Fibroblast of pulmonary artery (primary cell): ENCODE measurements around the gene OR6C2.
"Not testable (repeated sequence)": the region's sequence is repeated elsewhere in the genome, so short reads cannot be mapped to it uniquely, and the experiment has no call there.

ENCODE experiments used
- DNase-seq: peaks from one replicate; pipeline ENCODE4 v3.0.0-alpha.2; 2010; ENCODE audit warnings: low read depth
- H3K4me3 ChIP-seq: replicated peaks from 2 replicates; pipeline ENCODE4 v1.5.1; 2011; ENCODE audit warnings: low read depth, mild to moderate bottlenecking, control low read depth, low read length, moderate library complexity
- TF ChIP-seq, protein P1 (sequence below): IDR thresholded peaks from 2 replicates; pipeline ENCODE4 v1.5.1; 2011; ENCODE audit warnings: mild to moderate bottlenecking, control low read depth, low read length, inconsistent platforms; ENCODE audit errors: missing control alignments

OR6C2 gene

DNA sequence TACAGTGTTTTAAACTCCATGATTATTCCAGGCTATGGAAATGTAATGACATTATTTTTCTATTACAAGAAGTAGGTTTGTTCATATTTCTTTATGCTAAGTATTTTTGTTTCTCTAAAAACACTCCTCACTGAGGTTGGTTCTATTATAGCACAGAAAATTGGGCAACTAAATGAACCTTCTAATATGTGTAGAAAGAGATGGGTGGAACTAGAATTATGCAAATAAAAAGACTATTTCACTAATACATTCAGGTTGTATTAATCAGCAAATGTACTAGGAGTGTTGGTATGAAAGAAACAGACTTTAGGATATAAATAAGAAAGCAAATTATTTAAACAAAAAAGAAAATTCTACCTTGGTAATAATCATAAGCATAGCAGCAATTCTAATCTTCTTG is 4.9 kb downstream of the OR6C2 start:
- no peak overlapping the region for H3K4me3 ChIP-seq
- TF ChIP-seq, protein P1, sequence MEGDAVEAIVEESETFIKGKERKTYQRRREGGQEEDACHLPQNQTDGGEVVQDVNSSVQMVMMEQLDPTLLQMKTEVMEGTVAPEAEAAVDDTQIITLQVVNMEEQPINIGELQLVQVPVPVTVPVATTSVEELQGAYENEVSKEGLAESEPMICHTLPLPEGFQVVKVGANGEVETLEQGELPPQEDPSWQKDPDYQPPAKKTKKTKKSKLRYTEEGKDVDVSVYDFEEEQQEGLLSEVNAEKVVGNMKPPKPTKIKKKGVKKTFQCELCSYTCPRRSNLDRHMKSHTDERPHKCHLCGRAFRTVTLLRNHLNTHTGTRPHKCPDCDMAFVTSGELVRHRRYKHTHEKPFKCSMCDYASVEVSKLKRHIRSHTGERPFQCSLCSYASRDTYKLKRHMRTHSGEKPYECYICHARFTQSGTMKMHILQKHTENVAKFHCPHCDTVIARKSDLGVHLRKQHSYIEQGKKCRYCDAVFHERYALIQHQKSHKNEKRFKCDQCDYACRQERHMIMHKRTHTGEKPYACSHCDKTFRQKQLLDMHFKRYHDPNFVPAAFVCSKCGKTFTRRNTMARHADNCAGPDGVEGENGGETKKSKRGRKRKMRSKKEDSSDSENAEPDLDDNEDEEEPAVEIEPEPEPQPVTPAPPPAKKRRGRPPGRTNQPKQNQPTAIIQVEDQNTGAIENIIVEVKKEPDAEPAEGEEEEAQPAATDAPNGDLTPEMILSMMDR: no peak
- DNase-seq: no peak

DNA sequence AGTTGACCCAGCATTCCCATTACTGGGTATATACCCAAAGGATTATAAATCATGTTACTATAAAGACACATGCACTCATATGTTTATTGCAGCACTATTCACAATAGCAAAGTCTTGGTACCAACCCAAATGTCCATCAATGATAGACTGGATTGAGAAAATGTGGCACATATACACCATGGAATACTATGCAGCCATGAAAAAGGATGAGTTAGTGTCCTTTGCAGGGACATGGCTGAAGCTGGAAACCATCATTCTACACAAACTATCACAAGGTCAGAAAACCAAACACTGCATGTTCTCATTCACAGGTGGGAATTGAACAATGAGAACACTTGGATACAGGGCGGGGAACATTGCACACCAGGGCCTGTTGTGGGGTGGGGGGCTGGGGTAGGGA is 21.1 kb downstream of the OR6C2 start:
- not testable (repeated sequence) for H3K4me3 ChIP-seq, DNase-seq

DNA sequence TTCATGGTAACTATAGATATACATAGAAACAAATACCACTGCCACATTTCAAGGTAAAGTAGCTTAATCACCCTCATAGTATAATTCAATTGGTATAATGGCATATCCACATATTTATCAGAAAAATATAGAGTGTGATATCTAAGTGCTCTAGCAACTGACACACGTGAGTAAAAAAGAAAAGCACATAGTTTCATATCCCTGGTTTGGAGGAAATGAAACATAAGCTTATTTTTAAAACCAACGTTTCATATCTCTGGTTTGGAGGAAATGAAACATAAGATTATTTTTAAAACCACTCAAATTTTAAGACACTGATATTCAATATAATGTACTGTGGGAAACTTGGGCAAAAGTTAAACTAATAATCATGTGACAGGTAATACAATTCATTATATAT is 24.0 kb downstream of the OR6C2 start:
- H3K4me3 ChIP-seq: no peak overlapping the region
- no peak for DNase-seq

DNA sequence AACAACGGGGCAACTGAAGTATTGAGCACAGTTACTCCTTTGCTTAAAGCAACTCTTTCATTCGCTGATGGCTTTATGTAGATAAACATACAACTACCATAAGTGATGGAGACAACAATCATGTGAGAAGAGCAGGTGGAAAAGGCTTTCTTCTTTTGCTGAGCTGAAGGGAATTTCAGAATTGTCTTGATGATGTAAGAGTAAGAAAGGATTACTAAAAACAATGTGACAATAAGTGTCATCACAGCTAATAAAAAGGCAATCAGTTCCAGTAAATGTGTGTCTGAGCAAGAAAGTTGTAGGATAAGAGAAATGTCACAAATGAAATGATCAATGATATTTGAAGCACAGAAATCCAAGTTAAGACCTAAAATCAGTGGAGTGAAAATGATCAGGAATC is 25.4 kb downstream of the OR6C2 start:
- no peak for DNase-seq
- TF ChIP-seq, protein P1: no peak
- H3K4me3 ChIP-seq: no peak overlapping the region

More for the DNA sequence above, 24.0 kb downstream of the OR6C2 start:
- TF ChIP-seq, protein P1: no peak

DNA sequence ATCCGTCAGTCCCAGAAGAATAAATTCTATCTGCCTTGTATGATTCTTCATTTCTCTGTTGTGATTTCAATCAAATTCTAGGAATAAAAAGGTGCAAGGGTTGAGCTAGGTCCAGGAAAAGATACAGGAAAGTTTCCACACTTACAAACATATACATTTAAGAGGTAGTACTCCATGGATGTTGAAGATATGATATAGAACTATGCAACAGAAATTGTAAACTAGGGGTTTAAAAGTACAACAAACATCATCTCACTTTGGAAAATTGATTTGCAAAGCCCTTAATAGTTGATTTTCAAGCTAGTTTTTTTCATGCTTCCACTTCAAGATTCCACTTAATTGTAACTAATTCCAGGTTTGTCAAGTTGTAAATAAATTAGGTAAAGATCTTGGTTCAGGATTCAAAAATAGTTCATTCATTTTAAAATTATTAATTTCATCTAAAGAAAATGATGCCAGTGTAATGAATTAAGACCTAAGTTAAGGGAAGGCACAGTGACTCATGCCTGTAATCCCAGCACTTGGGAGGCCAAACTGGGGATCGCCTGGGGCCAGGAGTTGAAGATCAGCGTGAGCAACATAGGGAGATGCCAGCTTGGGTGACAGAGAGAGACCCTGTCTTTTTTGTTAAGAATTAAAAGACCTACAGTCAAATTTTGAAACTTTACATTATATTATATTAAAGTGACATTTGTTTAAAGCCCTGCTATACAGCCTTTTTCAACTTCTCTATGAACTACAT is 26.4 kb downstream of the OR6C2 start, which contains the start of gene OR6C70:
OR6C70 (minus strand) TSS at position 51 of the 742 bp plus-strand sequence; CDS start at position 51, 0 bp downstream.
- H3K4me3 ChIP-seq: no peak within 1 kb of the TSS
- no peak for DNase-seq
- TF ChIP-seq, protein P1: no peak

DNA sequence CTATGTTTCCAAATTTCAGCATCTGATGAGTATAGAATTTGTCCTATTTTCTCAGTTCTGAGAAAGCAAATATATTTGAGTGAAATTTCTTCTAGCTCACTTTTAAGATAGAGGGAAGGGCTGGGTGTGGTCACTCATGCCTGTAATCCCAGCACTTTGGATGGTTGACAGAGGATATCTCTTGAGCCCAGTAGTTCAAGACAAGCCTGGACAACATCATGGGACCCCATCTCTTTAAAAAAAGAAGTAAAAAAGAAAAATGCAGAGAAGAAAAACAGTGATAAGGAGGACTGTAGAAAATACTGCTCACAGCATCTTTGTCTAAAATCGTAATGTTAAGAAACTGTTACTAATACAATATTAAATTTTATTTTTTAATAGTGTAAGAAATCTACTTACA is 28.4 kb downstream of the OR6C2 start:
- TF ChIP-seq, protein P1: no peak
- DNase-seq: no peak
- H3K4me3 ChIP-seq: no peak overlapping the region

DNA sequence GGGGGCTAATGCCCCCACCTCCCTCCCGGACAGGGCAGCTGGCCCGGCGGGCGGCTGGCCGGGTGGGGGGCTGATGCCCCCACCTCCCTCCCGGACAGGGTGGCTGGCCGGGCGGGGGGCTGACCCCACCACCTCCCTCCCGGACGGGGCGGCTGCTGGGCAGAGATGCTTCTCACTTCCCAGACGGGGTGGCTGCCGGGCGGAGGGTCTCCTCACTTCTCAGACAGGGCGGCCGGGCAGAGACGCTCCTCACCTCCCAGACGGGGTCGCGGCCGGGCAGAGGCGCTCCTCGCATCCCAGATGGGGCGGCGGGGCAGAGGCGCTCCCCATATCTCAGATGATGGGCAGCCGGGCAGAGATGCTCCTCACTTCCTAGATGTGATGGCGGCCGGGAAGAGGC is 35.3 kb downstream of the OR6C2 start:
- not testable (repeated sequence) for H3K4me3 ChIP-seq, DNase-seq

DNA sequence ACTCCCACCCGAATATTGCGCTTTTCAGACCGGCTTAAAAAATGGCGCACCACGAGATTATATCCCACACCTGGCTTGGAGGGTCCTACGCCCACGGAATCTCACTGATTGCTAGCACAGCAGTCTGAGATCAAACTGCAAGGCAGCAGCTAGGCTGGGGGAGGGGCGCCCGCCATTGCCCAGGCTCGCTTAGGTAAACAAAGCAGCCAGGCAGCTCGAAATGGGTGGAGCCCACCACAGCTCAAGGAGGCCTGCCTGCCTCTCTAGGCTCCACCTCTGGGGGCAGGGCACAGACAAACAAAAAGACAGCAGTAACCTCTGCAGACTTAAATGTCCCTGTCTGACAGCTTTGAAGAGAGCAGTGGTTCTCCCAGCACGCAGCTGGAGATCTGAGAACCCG is 40.4 kb downstream of the OR6C2 start:
- not testable (repeated sequence) for DNase-seq, H3K4me3 ChIP-seq
